Measurements from ENCODE around the gene TAOK1. TPM values are rescaled to one million over a fixed set of nuclear protein-coding genes. Genes with fewer than 3 reads are reported as not detected.

Gene TAOK1
- total and polyA plus RNA-seq, 9 of the 15 experiments (the other 6 are each of a cell fraction or from before 2014, with no cell fraction given): 3.2 to 33.1 (median 16.5) TPM

- TF ChIP-seq ZFP30 (CRISPR knock-in tag; IDR thresholded peaks at IDR 0.05; ENCODE audit: borderline replicate concordance) (no peak), OTX1 (CRISPR knock-in tag; IDR thresholded peaks at IDR 0.05) (no peak), SMARCE1 (IDR thresholded peaks at IDR 0.05) (no peak), PML (IDR thresholded peaks at IDR 0.05; ENCODE audit: low read length) (no peak)
- TF ChIP-seq, protein P1, sequence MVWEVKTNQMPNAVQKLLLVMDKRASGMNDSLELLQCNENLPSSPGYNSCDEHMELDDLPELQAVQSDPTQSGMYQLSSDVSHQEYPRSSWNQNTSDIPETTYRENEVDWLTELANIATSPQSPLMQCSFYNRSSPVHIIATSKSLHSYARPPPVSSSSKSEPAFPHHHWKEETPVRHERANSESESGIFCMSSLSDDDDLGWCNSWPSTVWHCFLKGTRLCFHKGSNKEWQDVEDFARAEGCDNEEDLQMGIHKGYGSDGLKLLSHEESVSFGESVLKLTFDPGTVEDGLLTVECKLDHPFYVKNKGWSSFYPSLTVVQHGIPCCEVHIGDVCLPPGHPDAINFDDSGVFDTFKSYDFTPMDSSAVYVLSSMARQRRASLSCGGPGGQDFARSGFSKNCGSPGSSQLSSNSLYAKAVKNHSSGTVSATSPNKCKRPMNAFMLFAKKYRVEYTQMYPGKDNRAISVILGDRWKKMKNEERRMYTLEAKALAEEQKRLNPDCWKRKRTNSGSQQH (CRISPR knock-in tag; IDR thresholded peaks at IDR 0.05): no peak
- TF ChIP-seq, protein P2, sequence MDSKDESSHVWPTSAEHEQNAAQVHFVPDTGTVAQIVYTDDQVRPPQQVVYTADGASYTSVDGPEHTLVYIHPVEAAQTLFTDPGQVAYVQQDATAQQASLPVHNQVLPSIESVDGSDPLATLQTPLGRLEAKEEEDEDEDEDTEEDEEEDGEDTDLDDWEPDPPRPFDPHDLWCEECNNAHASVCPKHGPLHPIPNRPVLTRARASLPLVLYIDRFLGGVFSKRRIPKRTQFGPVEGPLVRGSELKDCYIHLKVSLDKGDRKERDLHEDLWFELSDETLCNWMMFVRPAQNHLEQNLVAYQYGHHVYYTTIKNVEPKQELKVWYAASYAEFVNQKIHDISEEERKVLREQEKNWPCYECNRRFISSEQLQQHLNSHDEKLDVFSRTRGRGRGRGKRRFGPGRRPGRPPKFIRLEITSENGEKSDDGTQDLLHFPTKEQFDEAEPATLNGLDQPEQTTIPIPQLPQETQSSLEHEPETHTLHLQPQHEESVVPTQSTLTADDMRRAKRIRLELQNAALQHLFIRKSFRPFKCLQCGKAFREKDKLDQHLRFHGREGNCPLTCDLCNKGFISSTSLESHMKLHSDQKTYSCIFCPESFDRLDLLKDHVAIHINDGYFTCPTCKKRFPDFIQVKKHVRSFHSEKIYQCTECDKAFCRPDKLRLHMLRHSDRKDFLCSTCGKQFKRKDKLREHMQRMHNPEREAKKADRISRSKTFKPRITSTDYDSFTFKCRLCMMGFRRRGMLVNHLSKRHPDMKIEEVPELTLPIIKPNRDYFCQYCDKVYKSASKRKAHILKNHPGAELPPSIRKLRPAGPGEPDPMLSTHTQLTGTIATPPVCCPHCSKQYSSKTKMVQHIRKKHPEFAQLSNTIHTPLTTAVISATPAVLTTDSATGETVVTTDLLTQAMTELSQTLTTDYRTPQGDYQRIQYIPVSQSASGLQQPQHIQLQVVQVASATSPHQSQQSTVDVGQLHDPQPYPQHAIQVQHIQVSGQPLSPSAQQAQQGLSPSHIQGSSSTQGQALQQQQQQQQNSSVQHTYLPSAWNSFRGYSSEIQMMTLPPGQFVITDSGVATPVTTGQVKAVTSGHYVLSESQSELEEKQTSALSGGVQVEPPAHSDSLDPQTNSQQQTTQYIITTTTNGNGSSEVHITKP (IDR thresholded peaks at IDR 0.05; ENCODE audit: partially characterized antibody): no peak
- Histone ChIP-seq H3K27ac (ENCODE audit: extremely low read depth, low read depth, low read length) (no peak overlapping the region), H3K4me1 (replicated peaks in 1 of 2; ENCODE audit: control insufficient read depth in 2 of 2, insufficient read depth in 2 of 2, low read length in 2 of 2) (peaks cover 4 to 9% of the 10 kb centered on the region in 2 experiments; a peak in 2 of 5 replicates), H3K79me2 (ENCODE audit: control insufficient read depth, insufficient read depth, low read length) (peaks cover 19% of the 10 kb centered on the region), H3K4me2 (ENCODE audit: insufficient read depth, low read length) (no peak overlapping the region), H4K20me1 (replicated peaks; ENCODE audit: control insufficient read depth, insufficient read depth, low read length) (no peaks in the 10 kb centered on the region), H3K9me3 (replicated peaks; ENCODE audit: control insufficient read depth, insufficient read depth, low read depth, low read length) (no peaks in the 10 kb centered on the region), H3K4me3 (no peak overlapping the region), H2AFZ (ENCODE audit: low read depth, low read length) (no peak overlapping the region), H3K9me1 (ENCODE audit: control insufficient read depth, insufficient read depth, low read length) (no peaks in the 10 kb centered on the region), H3K36me3 (ENCODE audit: control insufficient read depth, insufficient read depth, low read length) (no peaks in the 10 kb centered on the region), H3K9ac (ENCODE audit: insufficient read depth in 1 of 2, low read depth in 2 of 2, low read length in 2 of 2) (no peak overlapping the region), H3K27me3 (ENCODE audit: control insufficient read depth in 2 of 2, insufficient read depth in 2 of 2, low read length in 2 of 2) (no peaks in the 10 kb centered on the region)
- FAIRE-seq: no peak
- 71% methylated on average over 4 of the region's 4 CpGs for WGBS (ENCODE audit: insufficient coverage, low coverage, missing lambda C conversion rate)
- ChIA-PET CTCF (ENCODE audit: low intra/inter-chr PET ratio) (no interaction called here), POLR2A (interaction anchor here (0.9 to 1.3 kb wide), 2 partner anchors 11 to 198 kb away, joined by 3 to 4 read pairs; no protein-coding TSS in a partner anchor)
- BruUV-seq (replicated peaks): no TSS peak
- intact Hi-C loops (cut with micrococcal nuclease): no loop called here
- DNase-seq (ENCODE audit: extremely low read depth in 1 of 4, low spot score in 3 of 4): no peak
- no peak for ATAC-seq
- in situ Hi-C loops (cut with MboI): no loop called here
These were observed 3.4 kb upstream of the TAOK1 start for GRCh38 chr17:29386760-29387159.

All from K562 (cell line).